Adrenal gland (tissue), 5 donors: ENCODE results near the gene AGAP1.

Source experiments
- POLR2A ChIP-seq, 2 donors: fragments of 450-650 bp; IDR thresholded peaks; one replicate each; pipeline ENCODE4 v1.6.1; 2017; ENCODE audit warnings: antibody characterized with exemption in 2 of 2, mild to moderate bottlenecking in 2 of 2, moderate library complexity in 1 of 2
- TF ChIP-seq, protein P1 (sequence below), 6 experiments: fragments of 450-650 bp in 4 of 6; fragments of 200-600 bp in 2 of 6; sonication (generic) in 1 of 6; IDR thresholded peaks; 1 replicate in 5 of 6; 2 replicates in 1 of 6; pipeline versions ENCODE4 v1.5.1 to v1.8.0; 2016 to 2021; ENCODE audit warnings: antibody characterized with exemption in 6 of 6, mild to moderate bottlenecking in 2 of 6, moderate library complexity in 1 of 6
- donor health status: DM: no; HTN: no; CAD: no.

DNA sequence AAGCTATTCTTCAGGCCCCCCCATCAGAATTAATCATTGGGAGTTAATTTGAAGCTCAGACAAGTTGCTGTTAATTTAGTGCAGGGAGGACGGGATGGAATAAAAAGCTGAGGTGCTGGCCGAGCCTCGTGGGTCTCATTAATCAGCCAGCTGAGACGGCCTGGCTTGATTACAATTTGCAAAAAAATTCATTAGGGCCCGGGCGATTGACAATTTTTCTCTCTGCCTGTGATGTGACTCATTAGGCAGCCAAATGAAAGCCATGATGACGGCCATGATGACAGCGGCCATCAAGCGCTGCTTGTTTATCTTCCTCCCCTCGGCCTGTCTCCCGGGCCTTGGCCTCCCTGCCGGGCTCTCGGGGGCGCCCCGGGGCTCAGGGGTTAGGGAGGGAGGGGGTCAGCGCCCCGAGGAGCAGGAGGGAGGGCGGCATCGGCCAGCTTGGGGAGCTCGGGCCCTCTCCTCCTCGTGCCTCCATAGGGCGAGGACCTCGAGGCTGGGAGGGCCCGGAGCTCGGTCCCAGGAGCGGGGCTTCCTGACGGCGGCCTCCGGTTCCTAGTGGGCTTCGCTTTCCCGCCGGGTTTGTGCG, 669.1 kb downstream of the AGAP1 start:
- TF ChIP-seq, protein P1, sequence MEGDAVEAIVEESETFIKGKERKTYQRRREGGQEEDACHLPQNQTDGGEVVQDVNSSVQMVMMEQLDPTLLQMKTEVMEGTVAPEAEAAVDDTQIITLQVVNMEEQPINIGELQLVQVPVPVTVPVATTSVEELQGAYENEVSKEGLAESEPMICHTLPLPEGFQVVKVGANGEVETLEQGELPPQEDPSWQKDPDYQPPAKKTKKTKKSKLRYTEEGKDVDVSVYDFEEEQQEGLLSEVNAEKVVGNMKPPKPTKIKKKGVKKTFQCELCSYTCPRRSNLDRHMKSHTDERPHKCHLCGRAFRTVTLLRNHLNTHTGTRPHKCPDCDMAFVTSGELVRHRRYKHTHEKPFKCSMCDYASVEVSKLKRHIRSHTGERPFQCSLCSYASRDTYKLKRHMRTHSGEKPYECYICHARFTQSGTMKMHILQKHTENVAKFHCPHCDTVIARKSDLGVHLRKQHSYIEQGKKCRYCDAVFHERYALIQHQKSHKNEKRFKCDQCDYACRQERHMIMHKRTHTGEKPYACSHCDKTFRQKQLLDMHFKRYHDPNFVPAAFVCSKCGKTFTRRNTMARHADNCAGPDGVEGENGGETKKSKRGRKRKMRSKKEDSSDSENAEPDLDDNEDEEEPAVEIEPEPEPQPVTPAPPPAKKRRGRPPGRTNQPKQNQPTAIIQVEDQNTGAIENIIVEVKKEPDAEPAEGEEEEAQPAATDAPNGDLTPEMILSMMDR (IDR thresholded peaks at IDR 0.05), result no peak
- no peak for TF ChIP-seq POLR2A (IDR thresholded peaks at IDR 0.05)
